Mesendoderm (in vitro differentiated cells): ENCODE results near the gene ZNF14.

Experiments used
- DNase-seq: peaks from one replicate; pipeline ENCODE4 v3.0.0; 2013
- H2AK5ac ChIP-seq: 2 replicates; pipeline ENCODE4 v1.6.1; 2013; ENCODE audit warnings: low read length, inconsistent platforms
- H2BK120ac ChIP-seq: 2 replicates; pipeline ENCODE4 v1.6.1; 2013; ENCODE audit warnings: low read depth, mild to moderate bottlenecking, low read length, moderate library complexity, mixed read lengths
- H2BK15ac ChIP-seq: replicated peaks from 2 replicates; pipeline ENCODE4 v1.6.1; 2013; ENCODE audit warnings: low read depth, mild to moderate bottlenecking, moderate library complexity
- H2BK5ac ChIP-seq: 2 replicates; pipeline ENCODE4 v1.6.1; 2013; ENCODE audit warnings: low read length, inconsistent platforms
- H3K18ac ChIP-seq: 2 replicates; pipeline ENCODE4 v1.6.1; 2013; ENCODE audit warnings: mild to moderate bottlenecking, low read length, mixed read lengths
- H3K23ac ChIP-seq: one replicate; pipeline ENCODE4 v1.6.1; 2013; ENCODE audit warnings: low read length
- H3K27ac ChIP-seq: 2 replicates; pipeline ENCODE4 v1.5.1; 2013; ENCODE audit warnings: low read depth, mild to moderate bottlenecking, inconsistent platforms, low read length, moderate library complexity
- H3K27me3 ChIP-seq: 2 replicates; pipeline ENCODE4 v1.6.1; 2013; ENCODE audit warnings: low read length, control low read depth, mild to moderate bottlenecking, inconsistent platforms; ENCODE audit not compliant: insufficient read depth, poor library complexity
- H3K36me3 ChIP-seq: 2 replicates; pipeline ENCODE4 v1.6.1; 2013; ENCODE audit warnings: low read length, inconsistent platforms; ENCODE audit not compliant: control insufficient read depth, insufficient read depth
- H3K4ac ChIP-seq: one replicate; pipeline ENCODE4 v1.6.1; 2013; ENCODE audit warnings: low read depth, mild to moderate bottlenecking, low read length, moderate library complexity
- H3K4me1 ChIP-seq: 2 replicates; pipeline ENCODE4 v1.6.1; 2013; ENCODE audit warnings: low read depth, low read length, inconsistent platforms; ENCODE audit not compliant: control insufficient read depth
- H3K4me2 ChIP-seq: 2 replicates; pipeline ENCODE4 v1.6.1; 2013; ENCODE audit warnings: low read length
- H3K4me3 ChIP-seq: 2 replicates; pipeline ENCODE4 v1.5.1; 2013; ENCODE audit warnings: mild to moderate bottlenecking, low read length
- H3K56ac ChIP-seq: one replicate; pipeline ENCODE4 v1.6.1; 2013; ENCODE audit warnings: low read length
- H3K79me1 ChIP-seq: 2 replicates; pipeline ENCODE4 v1.6.1; 2013; ENCODE audit warnings: low read length, inconsistent platforms
- H3K79me2 ChIP-seq: 2 replicates; pipeline ENCODE4 v1.6.1; 2013; ENCODE audit warnings: mild to moderate bottlenecking, low read length; ENCODE audit not compliant: control insufficient read depth, insufficient read depth
- H3K9ac ChIP-seq: 2 replicates; pipeline ENCODE4 v1.6.1; 2013; ENCODE audit warnings: low read length, inconsistent platforms
- H4K5ac ChIP-seq: one replicate; pipeline ENCODE4 v1.6.1; 2013; ENCODE audit warnings: low read length
- H4K8ac ChIP-seq: one replicate; pipeline ENCODE4 v1.6.1; 2013; ENCODE audit warnings: low read depth, mild to moderate bottlenecking, control low read depth, low read length, moderate library complexity
- WGBS: extraction: QIAGEN DNeasy Blood & Tissue Kit; methylation state at CpG from one replicate; pipeline ENCODE4 v1.1.7; 2013; ENCODE audit warnings: low lambda C conversion rate, missing lambda C conversion rate; ENCODE audit not compliant: insufficient coverage; ENCODE audit errors: extremely low coverage; 5-methylcytosine and 5-hydroxymethylcytosine counted together

ZNF14 gene

DNA sequence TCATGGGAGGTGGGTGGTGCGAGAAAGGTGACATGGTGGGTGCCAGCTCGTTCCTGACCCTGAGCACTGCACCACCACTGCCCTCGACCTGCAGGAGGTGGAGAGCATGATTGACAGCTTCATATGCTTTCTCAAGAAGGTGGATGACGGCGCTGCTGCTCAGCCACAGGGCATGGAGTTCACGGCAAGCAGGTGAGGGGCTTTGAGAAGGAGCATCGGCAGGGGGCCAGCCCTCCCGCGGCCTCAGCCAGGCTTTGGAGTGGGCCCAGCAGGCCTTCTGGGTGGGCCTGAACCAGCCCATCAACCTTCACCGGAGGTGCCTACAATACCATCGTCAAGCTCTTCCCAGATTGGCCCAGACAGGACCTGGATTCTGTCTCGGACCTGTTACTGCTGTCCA, 18.9 kb upstream of the ZNF14 start:
- no peak overlapping the region for H3K18ac ChIP-seq
- no peaks in the 10 kb centered on the region for H3K36me3 ChIP-seq
- no peak overlapping the region for H3K56ac ChIP-seq
- H3K79me1 ChIP-seq = no peaks in the 10 kb centered on the region
- no peak overlapping the region for H3K23ac ChIP-seq
- no peak overlapping the region for H4K8ac ChIP-seq
- H4K5ac ChIP-seq = no peak overlapping the region
- DNase-seq = no peak
- no peak overlapping the region for H2BK5ac ChIP-seq
- no peaks in the 10 kb centered on the region for H3K27me3 ChIP-seq
- H3K27ac ChIP-seq = no peak overlapping the region
- no peak overlapping the region for H3K4me3 ChIP-seq
- no peak overlapping the region for H2BK15ac ChIP-seq
- H3K9ac ChIP-seq = no peak overlapping the region
- no peak overlapping the region for H3K4me2 ChIP-seq
- no peaks in the 10 kb centered on the region for H3K4me1 ChIP-seq
- H3K79me2 ChIP-seq = no peaks in the 10 kb centered on the region
- no peak overlapping the region for H2AK5ac ChIP-seq
- WGBS = no CpG with 5 or more reads among the region's 12 CpGs
- H2BK120ac ChIP-seq = no peak overlapping the region
- H3K4ac ChIP-seq = no peak overlapping the region

DNA sequence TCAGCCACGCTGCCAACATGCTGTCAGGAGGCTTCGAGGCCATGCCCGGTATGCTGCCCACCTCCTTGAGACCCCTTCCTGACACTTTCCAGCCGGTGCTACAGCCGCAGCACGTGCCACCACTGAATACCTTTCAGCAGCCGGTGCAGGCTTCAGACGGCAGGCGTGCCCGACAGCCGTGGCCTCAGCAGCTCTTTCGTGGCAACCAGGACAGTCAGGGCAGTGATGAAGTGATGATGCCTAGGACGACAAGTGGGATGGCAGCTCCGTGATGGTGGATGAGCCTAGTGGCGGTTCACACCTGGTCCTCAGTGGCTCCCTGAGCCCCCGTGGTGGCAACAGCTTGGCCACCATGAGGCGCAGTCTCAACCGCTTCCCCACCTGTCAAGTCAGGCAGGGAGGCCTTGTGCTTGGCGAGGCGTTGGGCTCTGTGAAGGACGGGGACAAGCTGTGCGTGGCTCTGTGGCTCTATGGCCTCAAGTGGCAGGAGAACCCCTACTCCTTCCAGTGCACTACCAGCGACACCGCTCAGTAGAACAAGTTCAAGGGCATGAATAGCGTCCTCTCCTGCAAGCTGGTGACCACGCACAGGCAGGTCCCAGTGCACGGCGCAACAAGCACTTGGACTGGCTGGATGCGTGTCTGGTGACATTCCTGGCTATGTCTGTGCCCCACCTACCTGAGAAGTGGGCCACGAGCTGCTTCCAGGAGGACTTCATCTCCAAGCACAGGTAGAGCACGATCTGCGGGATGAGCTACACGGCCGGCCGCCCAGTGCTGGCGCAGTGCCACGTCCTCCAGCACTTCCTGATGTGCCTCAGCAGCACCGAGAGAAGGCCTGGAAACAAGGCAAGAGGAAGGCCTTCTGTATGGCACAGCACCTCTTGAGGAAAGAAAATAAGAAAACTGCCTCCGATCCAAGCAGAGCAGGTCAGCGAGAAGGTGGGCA, 18.2 kb upstream of the ZNF14 start:
- H3K79me1 ChIP-seq = no peaks in the 10 kb centered on the region
- H3K4me2 ChIP-seq = no peak overlapping the region
- H3K9ac ChIP-seq = no peak overlapping the region
- no peaks in the 10 kb centered on the region for H3K4me1 ChIP-seq
- DNase-seq = no peak
- no peak overlapping the region for H4K8ac ChIP-seq
- no peak overlapping the region for H4K5ac ChIP-seq
- no peak overlapping the region for H2BK15ac ChIP-seq
- no peaks in the 10 kb centered on the region for H3K79me2 ChIP-seq
- H3K27me3 ChIP-seq = no peaks in the 10 kb centered on the region
- no peak overlapping the region for H3K27ac ChIP-seq
- no peak overlapping the region for H2BK120ac ChIP-seq
- no peak overlapping the region for H3K18ac ChIP-seq
- H2AK5ac ChIP-seq = no peak overlapping the region
- H3K4me3 ChIP-seq = no peak overlapping the region
- H2BK5ac ChIP-seq = no peak overlapping the region
- no CpG with 5 or more reads among the region's 40 CpGs for WGBS
- H3K36me3 ChIP-seq = no peaks in the 10 kb centered on the region
- no peak overlapping the region for H3K23ac ChIP-seq
- H3K56ac ChIP-seq = no peak overlapping the region
- H3K4ac ChIP-seq = no peak overlapping the region

DNA sequence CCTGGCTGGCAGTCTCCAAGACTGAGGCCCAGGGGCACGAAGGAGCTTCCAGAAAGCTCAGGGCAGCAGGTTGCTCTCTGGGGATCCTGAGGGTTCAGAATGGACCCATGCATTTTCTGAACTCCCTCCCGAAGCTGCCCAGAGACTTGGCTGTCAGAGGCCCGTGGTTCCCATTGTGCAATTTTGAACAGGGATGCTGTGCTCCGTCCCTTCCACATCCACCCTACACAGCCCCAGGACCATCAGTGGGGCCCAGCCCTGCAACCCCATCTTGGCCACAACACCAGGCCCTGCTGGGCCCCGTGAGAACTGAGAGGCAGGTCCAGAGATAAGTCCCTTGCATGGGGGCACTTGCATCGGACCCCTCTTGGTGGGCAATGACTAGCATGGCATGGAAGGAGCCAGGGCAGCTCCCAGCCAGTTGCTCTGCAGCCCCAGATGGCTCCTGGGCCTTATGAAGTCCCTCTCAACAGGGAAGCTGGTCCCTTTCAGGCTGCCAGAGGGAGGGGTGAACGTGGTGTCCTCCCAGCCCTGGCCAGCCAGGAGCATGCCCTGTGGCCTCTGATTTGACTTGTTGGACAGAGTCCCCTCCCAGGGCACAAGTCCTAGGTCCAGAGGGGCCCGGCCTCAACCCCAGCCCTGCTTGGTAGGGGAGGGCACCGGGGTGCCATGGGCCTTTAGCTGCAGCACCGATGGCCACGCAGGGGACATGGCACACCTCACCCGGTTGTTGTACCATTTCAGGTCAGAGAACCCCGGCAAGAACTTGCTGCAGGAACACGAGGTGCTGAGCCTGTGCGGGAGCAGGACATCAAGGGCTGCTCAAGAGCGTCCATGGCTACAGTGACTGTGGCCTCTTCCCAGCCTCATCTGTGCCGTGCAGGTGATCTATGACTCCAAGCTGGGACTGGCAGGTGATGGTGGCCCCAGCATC, 17.3 kb upstream of the ZNF14 start:
- H2BK120ac ChIP-seq = no peak overlapping the region
- no peaks in the 10 kb centered on the region for H3K4me1 ChIP-seq
- H3K27me3 ChIP-seq = no peaks in the 10 kb centered on the region
- no peak overlapping the region for H3K4me2 ChIP-seq
- no peaks in the 10 kb centered on the region for H3K79me1 ChIP-seq
- H3K4ac ChIP-seq = no peak overlapping the region
- no peaks in the 10 kb centered on the region for H3K36me3 ChIP-seq
- H3K23ac ChIP-seq = no peak overlapping the region
- H3K18ac ChIP-seq = no peak overlapping the region
- DNase-seq = no peak
- H3K27ac ChIP-seq = no peak overlapping the region
- no peak overlapping the region for H2BK5ac ChIP-seq
- H3K56ac ChIP-seq = no peak overlapping the region
- no peak overlapping the region for H3K9ac ChIP-seq
- no peak overlapping the region for H4K5ac ChIP-seq
- H3K79me2 ChIP-seq = no peaks in the 10 kb centered on the region
- H4K8ac ChIP-seq = no peak overlapping the region
- H3K4me3 ChIP-seq = no peak overlapping the region
- WGBS = no CpG with 5 or more reads among the region's 17 CpGs
- H2BK15ac ChIP-seq = no peak overlapping the region
- H2AK5ac ChIP-seq = no peak overlapping the region

DNA sequence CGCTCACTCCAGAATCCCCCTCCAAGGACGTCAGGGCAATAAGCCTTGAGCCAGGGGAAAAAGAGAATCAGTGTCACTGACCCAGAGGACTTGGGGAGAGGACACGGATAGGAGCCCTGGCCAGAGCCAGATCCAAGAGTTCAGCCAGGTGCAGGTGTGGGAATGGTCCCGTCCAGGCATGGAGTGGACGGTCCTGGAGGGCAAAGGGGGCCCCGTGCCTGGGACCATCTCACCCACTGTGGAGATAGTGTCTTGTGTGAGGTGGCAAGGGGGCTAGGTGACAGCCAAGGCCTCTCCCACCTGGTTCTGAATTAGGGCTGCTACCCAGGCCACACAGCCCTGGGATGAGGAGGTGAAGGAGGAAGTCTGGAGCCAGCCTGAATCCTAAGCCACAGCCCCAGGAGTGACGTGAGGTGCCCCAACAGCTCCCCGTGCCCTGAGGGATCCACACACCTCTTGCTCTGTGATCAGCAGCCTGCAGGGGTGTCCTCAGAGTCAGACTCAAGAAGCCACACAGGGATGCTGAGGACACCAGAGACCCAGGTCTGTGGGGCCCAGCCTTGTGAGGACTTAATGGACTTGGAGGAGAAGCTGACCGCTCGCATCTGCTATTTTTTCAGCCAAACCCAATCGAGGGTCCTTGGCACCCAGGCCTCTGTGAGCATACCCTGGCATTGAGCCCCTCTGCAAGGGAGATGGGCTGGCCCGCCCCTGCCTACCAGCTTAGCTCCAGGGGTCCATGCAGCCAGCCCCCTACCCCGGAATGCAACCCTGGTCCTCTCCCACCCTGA, 16.4 kb upstream of the ZNF14 start:
- no peaks in the 10 kb centered on the region for H3K79me2 ChIP-seq
- no peak overlapping the region for H2BK15ac ChIP-seq
- H2BK5ac ChIP-seq = no peak overlapping the region
- H4K8ac ChIP-seq = no peak overlapping the region
- no peaks in the 10 kb centered on the region for H3K4me1 ChIP-seq
- H3K36me3 ChIP-seq = no peaks in the 10 kb centered on the region
- H3K27me3 ChIP-seq = no peaks in the 10 kb centered on the region
- H3K79me1 ChIP-seq = no peaks in the 10 kb centered on the region
- H3K18ac ChIP-seq = no peak overlapping the region
- H3K27ac ChIP-seq = no peak overlapping the region
- H4K5ac ChIP-seq = no peak overlapping the region
- H3K4ac ChIP-seq = no peak overlapping the region
- H2BK120ac ChIP-seq = no peak overlapping the region
- WGBS = no CpG with 5 or more reads among the region's 13 CpGs
- no peak overlapping the region for H2AK5ac ChIP-seq
- no peak overlapping the region for H3K4me3 ChIP-seq
- no peak overlapping the region for H3K9ac ChIP-seq
- H3K4me2 ChIP-seq = no peak overlapping the region
- no peak overlapping the region for H3K56ac ChIP-seq
- no peak overlapping the region for H3K23ac ChIP-seq
- no peak for DNase-seq

DNA sequence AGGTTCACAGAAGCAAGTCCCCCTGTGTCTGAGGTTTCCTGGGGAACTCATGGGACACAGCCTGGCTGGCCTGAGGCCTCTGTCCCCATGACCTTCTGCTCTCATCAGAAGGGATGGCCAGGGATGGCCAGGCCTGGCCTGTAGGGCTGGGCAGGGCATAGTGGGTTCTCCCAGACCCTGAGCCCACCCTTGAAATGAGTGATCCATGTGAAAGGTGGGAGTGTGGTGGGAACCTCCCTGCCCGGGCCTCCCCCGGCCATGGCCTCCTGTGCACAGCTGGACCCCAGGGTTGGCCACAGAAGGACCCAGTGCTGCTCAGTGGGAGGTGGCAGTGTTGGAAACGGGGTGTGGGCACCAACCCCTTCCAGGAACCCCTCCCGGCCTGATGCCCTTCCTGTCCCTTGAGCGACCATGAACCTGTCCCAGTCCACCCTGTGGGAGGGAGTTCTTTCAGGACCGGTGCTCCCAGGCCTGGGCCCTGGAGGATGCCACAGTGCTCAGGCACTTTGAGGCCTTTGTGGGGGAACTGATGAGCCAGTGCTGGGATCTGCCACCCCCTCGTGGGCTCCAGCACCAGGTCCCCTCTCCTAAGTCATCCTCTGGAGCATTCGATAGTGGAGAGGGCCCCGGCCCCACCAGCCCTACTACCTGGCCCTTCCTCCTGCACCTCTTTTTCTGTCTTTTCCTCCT, 15.5 kb upstream of the ZNF14 start:
- H4K8ac ChIP-seq = no peak overlapping the region
- no peak overlapping the region for H3K4ac ChIP-seq
- no peak overlapping the region for H3K27ac ChIP-seq
- H4K5ac ChIP-seq = no peak overlapping the region
- H3K18ac ChIP-seq = no peak overlapping the region
- no peaks in the 10 kb centered on the region for H3K36me3 ChIP-seq
- no peak overlapping the region for H2BK15ac ChIP-seq
- H2BK120ac ChIP-seq = no peak overlapping the region
- H3K4me2 ChIP-seq = no peak overlapping the region
- H3K56ac ChIP-seq = no peak overlapping the region
- H2BK5ac ChIP-seq = no peak overlapping the region
- no peaks in the 10 kb centered on the region for H3K79me1 ChIP-seq
- H3K27me3 ChIP-seq = no peaks in the 10 kb centered on the region
- H3K79me2 ChIP-seq = no peaks in the 10 kb centered on the region
- no CpG with 5 or more reads among the region's 9 CpGs for WGBS
- H3K9ac ChIP-seq = no peak overlapping the region
- no peak overlapping the region for H2AK5ac ChIP-seq
- no peaks in the 10 kb centered on the region for H3K4me1 ChIP-seq
- no peak overlapping the region for H3K4me3 ChIP-seq
- no peak for DNase-seq
- no peak overlapping the region for H3K23ac ChIP-seq
